ENCODE data around the gene PRKCE. TPM values are rescaled to one million over a fixed set of nuclear protein-coding genes. Genes with fewer than 3 reads are reported as not detected.

The PRKCE gene
- total and polyA plus RNA-seq, 2 donors (not counting 1 experiment from before 2014, with no cell fraction given) = 14.1 to 19.0 TPM

- Histone ChIP-seq H3K4me3 (replicated peaks in 1 of 4; ENCODE audit: control extremely low read depth in 1 of 4, insufficient read depth in 1 of 4, low read depth in 3 of 4, low read length in 4 of 4) (no peak overlapping the region), H3K79me2 (ENCODE audit: control insufficient read depth, insufficient read depth, low read length) (no peaks in the 10 kb centered on the region), H3K9ac (ENCODE audit: insufficient read depth, low read length) (no peak overlapping the region), H3K27me3 (ENCODE audit: control insufficient read depth, insufficient read depth, low read length) (no peaks in the 10 kb centered on the region), H3K27ac (ENCODE audit: insufficient read depth, low read length) (no peak overlapping the region), H3K4me2 (ENCODE audit: extremely low read depth, insufficient read depth, low read length) (no peak overlapping the region), H2AFZ (ENCODE audit: low read length) (no peak overlapping the region), H4K20me1 (ENCODE audit: control insufficient read depth, extremely low read depth, insufficient read depth, low read length) (no peaks in the 10 kb centered on the region), H3K36me3 (ENCODE audit: control insufficient read depth, insufficient read depth, low read length) (no peaks in the 10 kb centered on the region), H3K4me1 (ENCODE audit: control insufficient read depth, extremely low read depth, insufficient read depth, low read length) (peaks cover 11% of the 10 kb centered on the region), H3K9me3 (ENCODE audit: control insufficient read depth, insufficient read depth, low read depth, low read length) (no peaks in the 10 kb centered on the region)
- TF ChIP-seq, protein P1, sequence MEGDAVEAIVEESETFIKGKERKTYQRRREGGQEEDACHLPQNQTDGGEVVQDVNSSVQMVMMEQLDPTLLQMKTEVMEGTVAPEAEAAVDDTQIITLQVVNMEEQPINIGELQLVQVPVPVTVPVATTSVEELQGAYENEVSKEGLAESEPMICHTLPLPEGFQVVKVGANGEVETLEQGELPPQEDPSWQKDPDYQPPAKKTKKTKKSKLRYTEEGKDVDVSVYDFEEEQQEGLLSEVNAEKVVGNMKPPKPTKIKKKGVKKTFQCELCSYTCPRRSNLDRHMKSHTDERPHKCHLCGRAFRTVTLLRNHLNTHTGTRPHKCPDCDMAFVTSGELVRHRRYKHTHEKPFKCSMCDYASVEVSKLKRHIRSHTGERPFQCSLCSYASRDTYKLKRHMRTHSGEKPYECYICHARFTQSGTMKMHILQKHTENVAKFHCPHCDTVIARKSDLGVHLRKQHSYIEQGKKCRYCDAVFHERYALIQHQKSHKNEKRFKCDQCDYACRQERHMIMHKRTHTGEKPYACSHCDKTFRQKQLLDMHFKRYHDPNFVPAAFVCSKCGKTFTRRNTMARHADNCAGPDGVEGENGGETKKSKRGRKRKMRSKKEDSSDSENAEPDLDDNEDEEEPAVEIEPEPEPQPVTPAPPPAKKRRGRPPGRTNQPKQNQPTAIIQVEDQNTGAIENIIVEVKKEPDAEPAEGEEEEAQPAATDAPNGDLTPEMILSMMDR (conservative IDR thresholded peaks at IDR 0.05 in 1 of 2, IDR thresholded peaks at IDR 0.05 in 1 of 2; ENCODE audit: low read depth in 1 of 2, low read length in 2 of 2) = no peak
- TF ChIP-seq EZH2 (IDR thresholded peaks at IDR 0.05; ENCODE audit: low read length, missing control alignments) = no peak
- no peak for DNase-seq (ENCODE audit: low read depth in 2 of 2)
Measured at GRCh38 chr2:46016091-46016490, 364.6 kb downstream of the PRKCE start.

- no peak for DNase-seq (ENCODE audit: low read depth in 2 of 2)
- H3K36me3 ChIP-seq (ENCODE audit: control insufficient read depth, insufficient read depth, low read length) = no peaks in the 10 kb centered on the region
- H3K27ac ChIP-seq (ENCODE audit: insufficient read depth, low read length) = no peak overlapping the region
- no peaks in the 10 kb centered on the region for H3K27me3 ChIP-seq (ENCODE audit: control insufficient read depth, insufficient read depth, low read length)
- no peak overlapping the region for H3K4me3 ChIP-seq (replicated peaks in 1 of 4; ENCODE audit: control extremely low read depth in 1 of 4, insufficient read depth in 1 of 4, low read depth in 3 of 4, low read length in 4 of 4)
- no peak overlapping the region for H3K4me2 ChIP-seq (ENCODE audit: extremely low read depth, insufficient read depth, low read length)
- no peak overlapping the region for H3K9ac ChIP-seq (ENCODE audit: insufficient read depth, low read length)
- H4K20me1 ChIP-seq (ENCODE audit: control insufficient read depth, extremely low read depth, insufficient read depth, low read length) = no peaks in the 10 kb centered on the region
- no peaks in the 10 kb centered on the region for H3K9me3 ChIP-seq (ENCODE audit: control insufficient read depth, insufficient read depth, low read depth, low read length)
- H3K79me2 ChIP-seq (ENCODE audit: control insufficient read depth, insufficient read depth, low read length) = no peaks in the 10 kb centered on the region
- no peak overlapping the region for H2AFZ ChIP-seq (ENCODE audit: low read length)
- H3K4me1 ChIP-seq (ENCODE audit: control insufficient read depth, extremely low read depth, insufficient read depth, low read length) = peaks cover 8% of the 10 kb centered on the region
- TF ChIP-seq, protein P1 (conservative IDR thresholded peaks at IDR 0.05 in 1 of 2, IDR thresholded peaks at IDR 0.05 in 1 of 2; ENCODE audit: low read depth in 1 of 2, low read length in 2 of 2) = no peak
- no peak for TF ChIP-seq EZH2 (IDR thresholded peaks at IDR 0.05; ENCODE audit: low read length, missing control alignments)
Measured at GRCh38 chr2:46018773-46019591, 367.5 kb downstream of the PRKCE start.

GRCh38 chr2:46020416-46020815 is 368.9 kb downstream of the PRKCE start:
- TF ChIP-seq EZH2 (IDR thresholded peaks at IDR 0.05; ENCODE audit: low read length, missing control alignments) = no peak
- no peaks in the 10 kb centered on the region for H4K20me1 ChIP-seq (ENCODE audit: control insufficient read depth, extremely low read depth, insufficient read depth, low read length)
- H3K9me3 ChIP-seq (ENCODE audit: control insufficient read depth, insufficient read depth, low read depth, low read length) = no peaks in the 10 kb centered on the region
- no peak overlapping the region for H3K4me3 ChIP-seq (replicated peaks in 1 of 4; ENCODE audit: control extremely low read depth in 1 of 4, insufficient read depth in 1 of 4, low read depth in 3 of 4, low read length in 4 of 4)
- peak in 1 of 2 donors; percentile 80 for DNase-seq (ENCODE audit: low read depth in 2 of 2)
- H3K79me2 ChIP-seq (ENCODE audit: control insufficient read depth, insufficient read depth, low read length) = no peaks in the 10 kb centered on the region
- no peak overlapping the region for H2AFZ ChIP-seq (ENCODE audit: low read length)
- no peak overlapping the region for H3K9ac ChIP-seq (ENCODE audit: insufficient read depth, low read length)
- H3K27ac ChIP-seq (ENCODE audit: insufficient read depth, low read length) = no peak overlapping the region
- peaks cover 5% of the 10 kb centered on the region for H3K4me1 ChIP-seq (ENCODE audit: control insufficient read depth, extremely low read depth, insufficient read depth, low read length)
- H3K4me2 ChIP-seq (ENCODE audit: extremely low read depth, insufficient read depth, low read length) = no peak overlapping the region
- H3K27me3 ChIP-seq (ENCODE audit: control insufficient read depth, insufficient read depth, low read length) = no peaks in the 10 kb centered on the region
- no peaks in the 10 kb centered on the region for H3K36me3 ChIP-seq (ENCODE audit: control insufficient read depth, insufficient read depth, low read length)

All from fibroblast of lung (primary cell).